SK-N-SH (cell line): ENCODE data around the gene PDK4.

Experiments
- CTCF ChIP-seq: fragments of 200-600 bp; sonication (generic); IDR thresholded peaks from 2 replicates; pipeline ENCODE4 v1.6.1; 2017; ENCODE audit warnings: antibody characterized with exemption, mild to moderate bottlenecking, moderate library complexity
- EZH2phosphoT487 ChIP-seq: fragments of 200-600 bp; sonication (generic); IDR thresholded peaks from 2 replicates; pipeline ENCODE4 v1.6.1; 2017; ENCODE audit warnings: low read depth, mixed run types, mild to moderate bottlenecking, antibody characterized with exemption, moderate library complexity, borderline replicate concordance
- FOSL2 ChIP-seq: IDR thresholded peaks from 2 replicates; pipeline ENCODE4 v1.4.0; 2012; ENCODE audit warnings: low read depth, mild to moderate bottlenecking, moderate library complexity, borderline replicate concordance
- MAX ChIP-seq: IDR thresholded peaks from 2 replicates; pipeline ENCODE4 v1.4.0; 2012; ENCODE audit warnings: low read depth
- MXI1 ChIP-seq: IDR thresholded peaks from 2 replicates; pipeline ENCODE4 v1.6.1; 2012; ENCODE audit warnings: mild to moderate bottlenecking, low read depth, low read length, improper control_type of control experiment
- NRF1 ChIP-seq: IDR thresholded peaks from 2 replicates; pipeline ENCODE4 v1.6.1; 2012; ENCODE audit warnings: low read depth, mild to moderate bottlenecking, low read length
- POLR2AphosphoS5 ChIP-seq: IDR thresholded peaks from 2 replicates; pipeline ENCODE4 v1.6.1; 2012; ENCODE audit warnings: low read depth, low read length
- RAD21 ChIP-seq: IDR thresholded peaks from 2 replicates; pipeline ENCODE4 v1.6.1; 2012; ENCODE audit warnings: mild to moderate bottlenecking, low read length
- SIN3A ChIP-seq: IDR thresholded peaks from 2 replicates; pipeline ENCODE4 v1.6.1; 2012; ENCODE audit warnings: low read depth, mild to moderate bottlenecking, low read length, moderate library complexity, borderline replicate concordance
- SMC3 ChIP-seq: IDR thresholded peaks from 2 replicates; pipeline ENCODE4 v1.6.1; 2012; ENCODE audit warnings: low read depth, low read length, improper control_type of control experiment
- TAF1 ChIP-seq: IDR thresholded peaks from 2 replicates; pipeline ENCODE4 v1.6.1; 2012; ENCODE audit warnings: low read depth, mild to moderate bottlenecking, low read length, moderate library complexity, borderline replicate concordance
- TCF12 ChIP-seq: IDR thresholded peaks from 2 replicates; pipeline ENCODE4 v1.4.0; 2012
- TF ChIP-seq, protein P1 (sequence below): fragments of 150-350 bp; IDR thresholded peaks from 2 replicates; pipeline ENCODE4 v1.6.1; 2017; ENCODE audit warnings: antibody characterized with exemption, low read length, low read depth, borderline replicate concordance

DNA sequence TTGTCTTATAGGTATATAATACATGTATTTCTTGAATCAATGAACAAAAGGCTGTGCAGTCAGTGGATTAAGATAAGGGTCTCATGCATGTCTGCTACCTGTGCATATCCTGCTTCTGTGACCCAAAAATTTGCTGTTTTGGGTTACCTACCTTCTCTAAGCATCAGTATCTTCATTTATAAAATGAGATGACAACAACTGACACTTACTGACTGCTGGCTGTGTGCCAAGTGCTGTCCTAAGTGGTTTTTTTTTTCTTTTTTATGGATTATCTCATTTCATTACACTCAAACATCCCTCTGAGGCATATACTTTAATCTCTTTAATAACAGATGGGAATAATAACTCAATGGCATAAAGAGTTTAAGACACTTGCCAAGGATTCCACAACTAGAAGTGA lies 2.1 kb downstream of the PDK4 start:
- TF ChIP-seq CTCF, result no peak
- no peak for TF ChIP-seq NRF1
- no peak for TF ChIP-seq SMC3
- TF ChIP-seq FOSL2, result no peak
- TF ChIP-seq RAD21, result no peak
- TF ChIP-seq EZH2phosphoT487, result no peak
- TF ChIP-seq TAF1, result no peak
- TF ChIP-seq MAX, result no peak
- TF ChIP-seq SIN3A, result no peak
- TF ChIP-seq, protein P1, sequence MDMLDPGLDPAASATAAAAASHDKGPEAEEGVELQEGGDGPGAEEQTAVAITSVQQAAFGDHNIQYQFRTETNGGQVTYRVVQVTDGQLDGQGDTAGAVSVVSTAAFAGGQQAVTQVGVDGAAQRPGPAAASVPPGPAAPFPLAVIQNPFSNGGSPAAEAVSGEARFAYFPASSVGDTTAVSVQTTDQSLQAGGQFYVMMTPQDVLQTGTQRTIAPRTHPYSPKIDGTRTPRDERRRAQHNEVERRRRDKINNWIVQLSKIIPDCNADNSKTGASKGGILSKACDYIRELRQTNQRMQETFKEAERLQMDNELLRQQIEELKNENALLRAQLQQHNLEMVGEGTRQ, result no peak
- TF ChIP-seq TCF12, result no peak
- no peak for TF ChIP-seq POLR2AphosphoS5
- TF ChIP-seq MXI1, result no peak
